Smooth muscle cell (in vitro differentiated cells): ENCODE data around the gene DHX32. TPM values are rescaled to one million over a fixed set of nuclear protein-coding genes. Genes with fewer than 3 reads are reported as not detected.
A peak's percentile ranks its signal among the peaks of the same experiment; 100 is the strongest.
"Not testable (repeated sequence)": the region's sequence is repeated elsewhere in the genome, so short reads cannot be mapped to it uniquely, and the experiment has no call there.

Experiments used
- DNase-seq: peaks from one replicate; lab custom pipeline; 2025; ENCODE audit not compliant: unreplicated experiment; lab: John Stamatoyannopoulos, UW
- H2AFZ ChIP-seq: fragments of 200-600 bp; sonication (generic); 2 replicates; pipeline ENCODE4 v1.6.0; 2016; ENCODE audit warnings: antibody characterized with exemption, low read depth, mild to moderate bottlenecking
- H3F3A ChIP-seq: fragments of 200-600 bp; sonication (generic); 2 replicates; pipeline ENCODE4 v1.6.0; 2017; ENCODE audit warnings: antibody characterized with exemption, low read depth
- H3K27ac ChIP-seq: fragments of 200-600 bp; sonication (generic); 2 replicates; pipeline ENCODE4 v1.5.1; 2016; ENCODE audit warnings: low read depth, mild to moderate bottlenecking
- H3K27me3 ChIP-seq: fragments of 200-600 bp; sonication (generic); 2 replicates; pipeline ENCODE4 v1.6.1; 2016; ENCODE audit warnings: low read depth, mild to moderate bottlenecking
- H3K36me3 ChIP-seq: fragments of 200-600 bp; sonication (generic); 2 replicates; pipeline ENCODE4 v1.5.1; 2016; ENCODE audit warnings: low read depth
- H3K4me1 ChIP-seq: fragments of 200-600 bp; sonication (generic); 2 replicates; pipeline ENCODE4 v1.5.1; 2016; ENCODE audit warnings: low read depth
- H3K4me2 ChIP-seq: fragments of 200-600 bp; sonication (generic); 2 replicates; pipeline ENCODE4 v1.6.0; 2016; ENCODE audit warnings: mild to moderate bottlenecking
- H3K4me3 ChIP-seq: fragments of 200-600 bp; sonication (generic); 2 replicates; pipeline ENCODE4 v1.5.1; 2016; ENCODE audit warnings: mild to moderate bottlenecking
- H3K79me2 ChIP-seq: fragments of 200-600 bp; sonication (generic); 2 replicates; pipeline ENCODE4 v1.6.0; 2016; ENCODE audit warnings: low read depth, mild to moderate bottlenecking
- H3K9ac ChIP-seq: fragments of 200-600 bp; sonication (generic); 2 replicates; pipeline ENCODE4 v1.6.0; 2016; ENCODE audit warnings: low read depth
- H3K9me3 ChIP-seq: fragments of 200-600 bp; sonication (generic); replicated peaks from 2 replicates; pipeline ENCODE4 v1.5.1; 2016; ENCODE audit warnings: low read depth
- H4K20me1 ChIP-seq: fragments of 200-600 bp; sonication (generic); 2 replicates; pipeline ENCODE4 v1.6.0; 2016; ENCODE audit warnings: low read depth
- CTCF ChIP-seq: fragments of 200-600 bp; sonication (generic); IDR thresholded peaks from 2 replicates; pipeline ENCODE4 v1.5.1; 2017; ENCODE audit warnings: borderline replicate concordance, mild to moderate bottlenecking, antibody characterized with exemption; ENCODE audit not compliant: insufficient read depth, poor library complexity, severe bottlenecking
- WGBS: methylation state at CpG from one replicate; pipeline ENCODE4 v1.1.7; 2016; ENCODE audit warnings: low lambda C conversion rate; 5-methylcytosine and 5-hydroxymethylcytosine counted together
- polyA plus RNA-seq: library from polyadenylated mRNA; unstranded; fragments of >200 nt; fragmentation: Nextera tagmentation; extraction: Ambion mirVana; gene quantifications from 2 replicates; pipeline ENCODE4 v1.2.1, GENCODE V29; 2016
- total RNA-seq: library from RNA; depleted of rRNA; stranded (reverse); fragments of >200 nt; gene quantifications from 2 replicates; pipeline ENCODE4 v1.2.3, GENCODE V29; 2014

Gene DHX32
- total and polyA plus RNA-seq, 2 experiments from 2014 or later: 31.8 to 56.1 TPM

GRCh38 chr10:125892402-125892801 is 11.3 kb upstream of the DHX32 start:
- H3F3A ChIP-seq, H3K4me3 ChIP-seq: not testable (repeated sequence)

GRCh38 chr10:125889441-125889840 is 8.3 kb upstream of the DHX32 start:
- not testable (repeated sequence) for H3K27ac ChIP-seq, DNase-seq, H3K4me3 ChIP-seq, H3K4me1 ChIP-seq, H3K9me3 ChIP-seq, H3K36me3 ChIP-seq, H2AFZ ChIP-seq, H3F3A ChIP-seq, H3K27me3 ChIP-seq, H3K4me2 ChIP-seq, H3K9ac ChIP-seq
- Histone ChIP-seq H4K20me1 (peaks cover 12% of the 10 kb centered on the region), H3K79me2 (peaks cover 48% of the 10 kb centered on the region)
- WGBS: 86% methylated on average over 4 of the region's 4 CpGs

More at GRCh38 chr10:125892402-125892801, 11.3 kb upstream of the DHX32 start:
- H2AFZ ChIP-seq, H3K9me3 ChIP-seq, H4K20me1 ChIP-seq, DNase-seq, H3K4me1 ChIP-seq, H3K27me3 ChIP-seq, H3K27ac ChIP-seq, H3K4me2 ChIP-seq, H3K36me3 ChIP-seq, H3K9ac ChIP-seq: not testable (repeated sequence)
- 81% methylated on average over 5 of the region's 5 CpGs for WGBS
- peaks cover 54% of the 10 kb centered on the region for H3K79me2 ChIP-seq

GRCh38 chr10:125886914-125887512 is 5.9 kb upstream of the DHX32 start:
- H3K27ac ChIP-seq: peak overlapping the region; percentile 55
- 83% methylated on average over 3 of the region's 3 CpGs for WGBS
- peaks cover 6% of the 10 kb centered on the region for H3F3A ChIP-seq
- DNase-seq: no peak
- no peak for TF ChIP-seq CTCF
- H4K20me1 ChIP-seq: peaks cover 15% of the 10 kb centered on the region
- no peaks in the 10 kb centered on the region for H3K27me3 ChIP-seq
- no peak overlapping the region for H3K9ac ChIP-seq
- H3K4me2 ChIP-seq: no peak overlapping the region
- no peak overlapping the region for H2AFZ ChIP-seq
- peaks cover 8% of the 10 kb centered on the region for H3K4me1 ChIP-seq
- no peak overlapping the region for H3K4me3 ChIP-seq
- peaks cover 25% of the 10 kb centered on the region for H3K79me2 ChIP-seq
- H3K9me3 ChIP-seq: no peaks in the 10 kb centered on the region
- no peaks in the 10 kb centered on the region for H3K36me3 ChIP-seq

- Histone ChIP-seq H3K9ac (no peak overlapping the region), H3K4me1 (peaks cover 31% of the 10 kb centered on the region), H2AFZ (no peak overlapping the region), H3K36me3 (no peaks in the 10 kb centered on the region), H3K4me2 (no peak overlapping the region), H3K27me3 (no peaks in the 10 kb centered on the region), H3F3A (peaks cover 11% of the 10 kb centered on the region), H3K27ac (peak overlapping the region; percentile 55), H3K79me2 (peaks cover under 1% of the 10 kb centered on the region), H4K20me1 (peaks cover 18% of the 10 kb centered on the region), H3K4me3 (no peak overlapping the region), H3K9me3 (no peaks in the 10 kb centered on the region)
- 81% methylated on average over 3 of the region's 3 CpGs for WGBS
- no peak for DNase-seq
- no peak for TF ChIP-seq CTCF
Measured at GRCh38 chr10:125883211-125883610, 2.1 kb upstream of the DHX32 start.
